ENCODE data around the gene LENG9.
A peak's percentile ranks its signal among the peaks of the same experiment; 100 is the strongest.
"Not testable (repeated sequence)": the region's sequence is repeated elsewhere in the genome, so short reads cannot be mapped to it uniquely, and the experiment has no call there.

Gene LENG9

GRCh38 chr19:54463531-54464043, at the start of gene LENG9:
Gene LENG9 (minus strand): TSS chr19:54463778. CDS start chr19:54463526, 252 bp downstream.
- H3K27me3 ChIP-seq (ENCODE audit: insufficient read depth, low read depth, severe bottlenecking), result peaks cover 4% of the 10 kb centered on the region
- H3K9me3 ChIP-seq (ENCODE audit: severe bottlenecking), result no peaks in the 10 kb centered on the region
- TF ChIP-seq CTCF (IDR thresholded peaks at IDR 0.05; ENCODE audit: low read depth, low read length), result no peak
- H3K27ac ChIP-seq, result peak within 1 kb of the TSS; percentile 90
- H3K36me3 ChIP-seq, result peaks cover 31% of the 10 kb centered on the region
- H3K4me3 ChIP-seq (ENCODE audit: low read depth, low read length), result peak within 1 kb of the TSS; percentile 76
- peak; percentile 97 for DNase-seq

GRCh38 chr19:54509200-54509940, 45.8 kb upstream of the LENG9 start:
- not testable (repeated sequence) for DNase-seq; H3K27ac ChIP-seq; H3K4me3 ChIP-seq (ENCODE audit: low read depth, low read length); H3K36me3 ChIP-seq; H3K9me3 ChIP-seq (ENCODE audit: severe bottlenecking)
- peaks cover 57% of the 10 kb centered on the region for H3K27me3 ChIP-seq (ENCODE audit: insufficient read depth, low read depth, severe bottlenecking)

- not testable (repeated sequence) for H3K27ac ChIP-seq; H3K4me3 ChIP-seq (ENCODE audit: low read depth, low read length); H3K9me3 ChIP-seq (ENCODE audit: severe bottlenecking); DNase-seq; H3K36me3 ChIP-seq
- peaks cover 58% of the 10 kb centered on the region for H3K27me3 ChIP-seq (ENCODE audit: insufficient read depth, low read depth, severe bottlenecking)
Observed at GRCh38 chr19:54508487-54508886, 44.9 kb upstream of the LENG9 start.

GRCh38 chr19:54507824-54508223, 44.2 kb upstream of the LENG9 start:
- H3K36me3 ChIP-seq, result no peaks in the 10 kb centered on the region
- no peak for TF ChIP-seq CTCF (IDR thresholded peaks at IDR 0.05; ENCODE audit: low read depth, low read length)
- H3K27me3 ChIP-seq (ENCODE audit: insufficient read depth, low read depth, severe bottlenecking), result peaks cover 59% of the 10 kb centered on the region
- H3K27ac ChIP-seq, result no peak overlapping the region
- no peaks in the 10 kb centered on the region for H3K9me3 ChIP-seq (ENCODE audit: severe bottlenecking)
- no peak overlapping the region for H3K4me3 ChIP-seq (ENCODE audit: low read depth, low read length)
- DNase-seq, result no peak

- not testable (repeated sequence) for H3K36me3 ChIP-seq; DNase-seq; H3K9me3 ChIP-seq (ENCODE audit: severe bottlenecking); H3K4me3 ChIP-seq (ENCODE audit: low read depth, low read length); H3K27ac ChIP-seq
- H3K27me3 ChIP-seq (ENCODE audit: insufficient read depth, low read depth, severe bottlenecking), result peaks cover 59% of the 10 kb centered on the region
Observed at GRCh38 chr19:54507038-54507717, 43.6 kb upstream of the LENG9 start.

GRCh38 chr19:54506079-54506478, 42.5 kb upstream of the LENG9 start:
- Histone ChIP-seq H3K36me3 (no peaks in the 10 kb centered on the region), H3K27me3 (ENCODE audit: insufficient read depth, low read depth, severe bottlenecking) (peaks cover 55% of the 10 kb centered on the region), H3K9me3 (ENCODE audit: severe bottlenecking) (no peaks in the 10 kb centered on the region), H3K4me3 (ENCODE audit: low read depth, low read length) (no peak overlapping the region), H3K27ac (no peak overlapping the region)
- TF ChIP-seq CTCF (IDR thresholded peaks at IDR 0.05; ENCODE audit: low read depth, low read length), result no peak
- DNase-seq, result no peak

GRCh38 chr19:54505542-54505941, 42.0 kb upstream of the LENG9 start:
- peaks cover 59% of the 10 kb centered on the region for H3K27me3 ChIP-seq (ENCODE audit: insufficient read depth, low read depth, severe bottlenecking)
- not testable (repeated sequence) for H3K9me3 ChIP-seq (ENCODE audit: severe bottlenecking); H3K27ac ChIP-seq; H3K4me3 ChIP-seq (ENCODE audit: low read depth, low read length); DNase-seq; H3K36me3 ChIP-seq

All from WERI-Rb-1 (cell line).